ENCODE measurements around the gene OBSCN.

OBSCN gene

GRCh38 chr1:228424685-228425660, 217.1 kb downstream of the OBSCN start:
- no peak for DNase-seq (ENCODE audit: low read depth)
- no peak for TF ChIP-seq CTCF (IDR thresholded peaks at IDR 0.05; ENCODE audit: control insufficient read depth, extremely low read depth, insufficient read depth)
- H3K4me3 ChIP-seq (ENCODE audit: low read depth, low read length): no peak overlapping the region

GRCh38 chr1:228426518-228427175, 218.8 kb downstream of the OBSCN start:
- no peak overlapping the region for H3K4me3 ChIP-seq (ENCODE audit: low read depth, low read length)
- DNase-seq (ENCODE audit: low read depth): no peak
- no peak for TF ChIP-seq CTCF (IDR thresholded peaks at IDR 0.05; ENCODE audit: control insufficient read depth, extremely low read depth, insufficient read depth)

GRCh38 chr1:228428412-228428811, 220.6 kb downstream of the OBSCN start:
- H3K4me3 ChIP-seq (ENCODE audit: low read depth, low read length): no peak overlapping the region
- no peak for DNase-seq (ENCODE audit: low read depth)
- TF ChIP-seq CTCF (IDR thresholded peaks at IDR 0.05; ENCODE audit: control insufficient read depth, extremely low read depth, insufficient read depth): no peak

All from LNCaP clone FGC (cell line).